HAP-1 (cell line): ENCODE data around the gene AP2A1.
A peak's percentile ranks its signal among the peaks of the same experiment; 100 is the strongest.

ENCODE experiments used
- DNase-seq, 2 experiments: peaks; one replicate each; pipeline ENCODE4 v3.0.0-alpha.2; 2016 to 2020; ENCODE audit warnings: low spot score in 2 of 2
- H3K27me3 ChIP-seq: fragments of 250-450 bp; sonication (Bioruptor Pico); 2 replicates; pipeline ENCODE4 v1.5.1; 2020; ENCODE audit warnings: low read depth, mild to moderate bottlenecking, moderate library complexity
- H3K36me3 ChIP-seq: fragments of 250-450 bp; sonication (Bioruptor Pico); replicated peaks from 2 replicates; pipeline ENCODE4 v1.5.1; 2020; ENCODE audit warnings: mild to moderate bottlenecking
- H3K4me1 ChIP-seq: fragments of 250-450 bp; sonication (Bioruptor Pico); 2 replicates; pipeline ENCODE4 v1.5.1; 2020; ENCODE audit warnings: mild to moderate bottlenecking
- H3K4me3 ChIP-seq: fragments of 250-450 bp; sonication (Bioruptor Pico); 2 replicates; pipeline ENCODE4 v1.5.1; 2020; ENCODE audit warnings: mild to moderate bottlenecking, moderate library complexity
- H3K9me3 ChIP-seq: fragments of 250-450 bp; sonication (Bioruptor Pico); 2 replicates; pipeline ENCODE4 v1.5.1; 2020; ENCODE audit warnings: mild to moderate bottlenecking, moderate library complexity
- in situ Hi-C: fragments of 300-500 bp; cut with MboI; formaldehyde crosslinking; loops from 3 replicates; pipeline ENCODE4 v1.14.3; 2020; ENCODE audit warnings: low sequenced_read_pairs, inconsistent platforms, mixed read lengths

AP2A1 gene

GRCh38 chr19:49792829-49793560 is 26.2 kb downstream of the AP2A1 start:
- Histone ChIP-seq H3K27me3 (no peaks in the 10 kb centered on the region), H3K4me1 (no peaks in the 10 kb centered on the region), H3K36me3 (peaks cover 42% of the 10 kb centered on the region)

GRCh38 chr19:49793561-49793840 is 26.7 kb downstream of the AP2A1 start:
- in situ Hi-C loops = no loop called here
- H3K4me3 ChIP-seq = no peak overlapping the region
- DNase-seq = no peak
- peaks cover 42% of the 10 kb centered on the region for H3K36me3 ChIP-seq
- no peaks in the 10 kb centered on the region for H3K4me1 ChIP-seq
- no peaks in the 10 kb centered on the region for H3K27me3 ChIP-seq
- no peaks in the 10 kb centered on the region for H3K9me3 ChIP-seq

More at GRCh38 chr19:49792829-49793560, 26.2 kb downstream of the AP2A1 start:
- no peak for DNase-seq
- in situ Hi-C loops = no loop called here
- Histone ChIP-seq H3K9me3 (no peaks in the 10 kb centered on the region), H3K4me3 (no peak overlapping the region)

GRCh38 chr19:49795615-49796014 is 28.8 kb downstream of the AP2A1 start:
- no peak overlapping the region for H3K4me3 ChIP-seq
- no peaks in the 10 kb centered on the region for H3K27me3 ChIP-seq
- H3K36me3 ChIP-seq = peaks cover 60% of the 10 kb centered on the region
- in situ Hi-C loops = no loop called here
- no peaks in the 10 kb centered on the region for H3K9me3 ChIP-seq
- no peaks in the 10 kb centered on the region for H3K4me1 ChIP-seq
- no peak for DNase-seq

- in situ Hi-C loops = no loop called here
- H3K36me3 ChIP-seq = peaks cover 56% of the 10 kb centered on the region
Measured at GRCh38 chr19:49798574-49798973, 31.8 kb downstream of the AP2A1 start.

GRCh38 chr19:49799271-49799797 is 32.5 kb downstream of the AP2A1 start:
- in situ Hi-C loops = no loop called here

More at GRCh38 chr19:49798574-49798973, 31.8 kb downstream of the AP2A1 start:
- Histone ChIP-seq H3K9me3 (no peaks in the 10 kb centered on the region), H3K27me3 (no peaks in the 10 kb centered on the region), H3K4me3 (no peak overlapping the region), H3K4me1 (no peaks in the 10 kb centered on the region)
- no peak for DNase-seq

GRCh38 chr19:49799798-49800376 is 33.1 kb downstream of the AP2A1 start:
- Histone ChIP-seq H3K36me3 (peaks cover 56% of the 10 kb centered on the region), H3K27me3 (no peaks in the 10 kb centered on the region), H3K4me3 (no peak overlapping the region), H3K4me1 (no peaks in the 10 kb centered on the region), H3K9me3 (no peaks in the 10 kb centered on the region)
- in situ Hi-C loops = no loop called here
- peak in 1 of 2 experiments; percentile 42 for DNase-seq

More at GRCh38 chr19:49799271-49799797, 32.5 kb downstream of the AP2A1 start:
- no peaks in the 10 kb centered on the region for H3K4me1 ChIP-seq
- DNase-seq = no peak
- H3K36me3 ChIP-seq = peaks cover 59% of the 10 kb centered on the region
- H3K9me3 ChIP-seq = no peaks in the 10 kb centered on the region
- H3K4me3 ChIP-seq = no peak overlapping the region
- no peaks in the 10 kb centered on the region for H3K27me3 ChIP-seq

- in situ Hi-C loops = no loop called here
- Histone ChIP-seq H3K4me3 (no peak overlapping the region), H3K27me3 (no peaks in the 10 kb centered on the region), H3K36me3 (peaks cover 53% of the 10 kb centered on the region), H3K4me1 (no peaks in the 10 kb centered on the region), H3K9me3 (no peaks in the 10 kb centered on the region)
- DNase-seq = no peak
Measured at GRCh38 chr19:49800771-49801170, 34.0 kb downstream of the AP2A1 start.

GRCh38 chr19:49801401-49801888 is 34.6 kb downstream of the AP2A1 start:
- in situ Hi-C loops = no loop called here
- H3K36me3 ChIP-seq = peaks cover 46% of the 10 kb centered on the region
- no peak for DNase-seq

GRCh38 chr19:49801966-49802661 is 35.3 kb downstream of the AP2A1 start:
- Histone ChIP-seq H3K4me1 (no peaks in the 10 kb centered on the region), H3K9me3 (no peaks in the 10 kb centered on the region), H3K36me3 (peaks cover 40% of the 10 kb centered on the region), H3K4me3 (no peak overlapping the region), H3K27me3 (no peaks in the 10 kb centered on the region)
- in situ Hi-C loops = no loop called here
- DNase-seq = peak in 1 of 2 experiments; percentile 70

More at GRCh38 chr19:49801401-49801888, 34.6 kb downstream of the AP2A1 start:
- Histone ChIP-seq H3K4me3 (no peak overlapping the region), H3K27me3 (no peaks in the 10 kb centered on the region), H3K9me3 (no peaks in the 10 kb centered on the region), H3K4me1 (no peaks in the 10 kb centered on the region)

GRCh38 chr19:49802836-49803528 is 36.2 kb downstream of the AP2A1 start:
- H3K27me3 ChIP-seq = no peaks in the 10 kb centered on the region
- in situ Hi-C loops = no loop called here

GRCh38 chr19:49803529-49803856 is 36.7 kb downstream of the AP2A1 start:
- Histone ChIP-seq H3K27me3 (no peaks in the 10 kb centered on the region), H3K9me3 (no peaks in the 10 kb centered on the region), H3K4me1 (no peaks in the 10 kb centered on the region), H3K36me3 (peaks cover 39% of the 10 kb centered on the region), H3K4me3 (no peak overlapping the region)
- DNase-seq = no peak
- in situ Hi-C loops = no loop called here

More at GRCh38 chr19:49802836-49803528, 36.2 kb downstream of the AP2A1 start:
- Histone ChIP-seq H3K4me1 (no peaks in the 10 kb centered on the region), H3K9me3 (no peaks in the 10 kb centered on the region), H3K36me3 (peaks cover 39% of the 10 kb centered on the region), H3K4me3 (no peak overlapping the region)
- DNase-seq = no peak

GRCh38 chr19:49805822-49806619 is 39.2 kb downstream of the AP2A1 start:
- Histone ChIP-seq H3K36me3 (peaks cover 20% of the 10 kb centered on the region), H3K27me3 (no peaks in the 10 kb centered on the region), H3K4me3 (no peak overlapping the region), H3K4me1 (no peaks in the 10 kb centered on the region), H3K9me3 (no peaks in the 10 kb centered on the region)
- no peak for DNase-seq
- in situ Hi-C loops = no loop called here

- in situ Hi-C loops = no loop called here
- Histone ChIP-seq H3K27me3 (no peaks in the 10 kb centered on the region), H3K4me1 (no peaks in the 10 kb centered on the region), H3K4me3 (no peak overlapping the region), H3K9me3 (no peaks in the 10 kb centered on the region), H3K36me3 (peaks cover 20% of the 10 kb centered on the region)
- DNase-seq = no peak
Measured at GRCh38 chr19:49806620-49806959, 39.8 kb downstream of the AP2A1 start.
